Left forelimb (tissue), 1 donor: ENCODE data around the gene RIPPLY1.
"Not testable (repeated sequence)": the region's sequence is repeated elsewhere in the genome, so short reads cannot be mapped to it uniquely, and the experiment has no call there.

ENCODE experiments used
- DNase-seq: peaks from one replicate; pipeline ENCODE4 v3.0.0-alpha.2; 2018; ENCODE audit warnings: low spot score

The RIPPLY1 gene

DNA sequence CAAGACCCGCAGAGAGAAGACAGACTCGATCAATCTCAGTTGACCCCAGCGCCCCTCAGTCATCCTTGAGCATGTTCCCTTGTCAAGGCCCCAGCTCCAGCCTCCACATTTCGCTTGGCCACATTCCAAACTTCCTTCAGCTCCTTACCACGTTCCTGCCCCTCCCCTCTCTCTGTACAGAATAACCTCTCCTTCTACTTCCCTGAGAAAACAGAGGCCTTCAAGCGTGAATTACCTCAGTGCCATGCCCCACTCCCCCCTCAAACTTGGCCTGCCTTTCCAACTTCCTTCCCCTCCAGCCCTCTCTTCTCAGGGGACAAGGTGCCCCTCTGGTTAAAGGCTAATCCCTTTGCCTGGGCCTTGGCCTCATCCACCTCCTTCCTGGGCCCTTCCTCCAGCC, 3.2 kb upstream of the RIPPLY1 start:
- DNase-seq = no peak

DNA sequence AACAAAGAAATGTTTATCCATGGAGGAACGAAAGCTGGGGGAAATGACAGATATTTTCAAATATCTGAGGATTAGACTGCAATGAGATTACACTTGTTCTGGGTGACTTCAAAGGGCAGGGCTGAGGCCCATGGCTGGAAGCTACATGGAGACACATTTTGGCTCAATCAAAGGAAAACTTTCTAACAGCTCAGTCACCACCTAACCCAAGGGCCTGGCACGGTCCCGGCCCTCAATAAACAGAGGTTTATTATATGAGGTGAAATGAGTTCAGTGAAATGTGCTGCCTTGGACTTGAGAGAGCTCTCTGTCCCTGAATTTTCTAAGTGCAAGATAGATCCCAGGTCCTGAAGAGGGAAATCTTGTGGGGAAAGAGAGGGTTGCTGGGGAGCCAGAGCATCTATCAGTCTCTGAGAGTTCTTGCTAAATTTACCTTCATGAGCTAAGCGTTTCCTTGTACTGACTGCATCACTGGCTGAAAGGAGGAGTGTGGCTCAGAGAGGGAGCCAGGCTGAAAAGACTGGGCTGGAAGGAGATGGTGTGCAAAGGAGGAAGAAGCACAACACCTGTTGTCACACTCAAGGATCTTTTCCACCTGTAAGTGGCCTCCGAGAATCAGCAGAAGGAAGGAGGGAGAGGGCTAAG, 2.0 kb upstream of the RIPPLY1 start:
- DNase-seq = no peak

DNA sequence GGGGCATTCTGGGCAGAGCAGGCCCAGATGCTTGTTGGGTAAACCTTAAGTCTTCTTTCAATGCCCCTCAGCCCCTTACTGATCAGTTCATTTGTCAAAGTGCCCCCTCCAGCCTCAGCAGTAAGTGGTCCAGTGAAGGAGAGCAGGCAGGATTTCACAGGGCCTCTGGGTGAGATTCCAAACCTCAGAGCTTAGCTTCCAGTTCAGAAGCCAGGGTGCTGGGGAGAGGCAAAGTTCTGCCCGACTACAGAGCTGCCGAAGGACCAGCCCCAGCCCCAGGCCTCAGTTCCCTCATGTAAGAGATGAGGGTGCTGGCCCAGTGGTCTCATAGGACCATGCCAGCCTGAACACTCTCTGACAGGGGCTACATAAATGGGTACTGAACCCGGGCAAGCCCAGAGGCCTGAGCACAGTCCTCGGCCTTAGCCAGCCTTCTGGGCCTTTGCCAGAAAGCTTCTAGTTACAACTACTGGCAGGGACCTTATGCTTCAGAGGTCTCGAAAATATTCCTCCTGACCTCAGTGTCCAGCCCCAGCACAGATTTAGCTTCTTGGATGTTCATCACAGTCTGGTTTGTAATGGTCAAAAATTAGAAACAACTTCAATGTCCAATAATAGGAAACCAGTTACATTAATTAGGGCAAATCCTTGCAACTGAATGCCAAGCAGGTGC, 851 bp upstream of the RIPPLY1 start:
- DNase-seq = no peak

DNA sequence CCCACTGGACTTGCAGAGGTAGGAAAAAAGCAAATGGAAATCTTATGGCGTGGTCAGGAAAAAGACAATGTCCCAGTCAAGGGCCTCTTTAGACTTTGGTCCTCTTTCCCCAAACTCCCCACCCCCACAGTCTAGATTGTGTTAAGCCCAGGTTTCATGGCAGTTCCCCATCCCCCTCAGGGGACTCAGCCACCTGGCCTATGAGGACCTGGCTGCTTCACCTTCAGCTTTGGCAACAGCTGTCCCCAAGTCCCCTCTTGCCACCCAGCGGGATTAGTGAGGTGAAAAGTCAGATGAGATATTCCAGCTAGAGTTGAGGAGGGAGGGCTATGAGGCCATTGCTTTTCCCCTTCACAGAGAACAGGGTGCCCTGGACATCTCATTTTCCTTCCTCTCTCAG, 457 bp downstream of the RIPPLY1 start:
- DNase-seq = no peak

DNA sequence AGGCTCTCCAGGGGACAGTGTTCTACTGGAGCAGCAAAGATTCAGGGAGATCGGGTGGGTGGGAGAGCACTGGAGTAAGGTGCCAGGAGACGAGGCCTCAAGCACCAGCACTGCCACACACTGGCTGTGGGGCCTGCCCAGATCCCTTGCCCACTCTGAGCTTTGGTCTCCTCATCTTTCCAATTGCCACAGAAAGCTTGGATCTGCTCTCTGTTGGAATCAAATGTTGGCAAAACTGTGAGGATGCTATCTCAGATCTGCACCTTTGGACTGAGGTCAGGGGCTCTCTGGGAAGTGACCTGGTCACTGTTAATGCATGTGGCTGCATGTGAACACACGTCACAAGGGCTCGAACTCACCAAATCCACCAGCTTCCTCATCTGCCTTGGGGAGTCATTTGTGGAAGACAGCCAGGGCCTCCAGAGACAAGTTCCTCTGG, 1.3 kb downstream of the RIPPLY1 start:
- no peak for DNase-seq

DNA sequence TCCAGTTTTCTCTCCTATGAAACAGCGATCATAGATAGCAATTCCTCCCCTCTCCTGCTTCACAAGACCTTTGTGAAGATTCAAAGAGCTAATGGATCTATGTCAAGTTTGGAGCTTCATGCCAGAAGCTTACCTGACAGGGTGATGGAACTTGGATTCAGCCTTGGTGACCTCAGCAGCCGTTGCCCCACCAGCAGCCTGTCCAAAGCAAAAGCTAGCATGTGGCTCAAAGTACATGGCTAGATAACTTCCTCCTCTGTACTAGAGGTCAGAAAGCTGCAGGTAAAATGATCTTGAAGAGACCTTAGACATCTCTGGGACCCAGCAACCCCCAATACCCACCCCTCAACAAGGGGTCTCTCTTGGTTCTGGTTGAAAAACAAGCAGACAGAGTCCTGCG, 1.8 kb downstream of the RIPPLY1 start:
- no peak for DNase-seq

DNA sequence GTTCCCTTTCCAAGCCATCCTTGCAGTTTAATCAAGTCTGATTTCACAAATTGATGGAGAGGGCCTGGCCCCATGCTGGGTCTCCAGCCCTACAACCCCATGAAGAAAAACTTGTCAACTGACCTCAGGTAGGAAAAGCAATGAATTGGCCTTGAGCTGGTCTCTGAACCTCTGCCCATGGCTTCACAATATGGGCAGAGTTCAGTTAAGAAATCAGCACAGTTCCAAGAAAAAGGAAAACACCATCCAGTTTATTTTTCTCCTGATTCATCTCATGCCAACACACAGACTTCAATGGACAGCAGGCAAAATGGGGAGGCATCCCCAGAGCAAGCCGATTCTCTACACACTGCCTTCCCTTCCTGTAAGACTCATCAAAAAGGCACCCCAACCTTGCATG, 3.3 kb downstream of the RIPPLY1 start:
- no peak for DNase-seq

DNA sequence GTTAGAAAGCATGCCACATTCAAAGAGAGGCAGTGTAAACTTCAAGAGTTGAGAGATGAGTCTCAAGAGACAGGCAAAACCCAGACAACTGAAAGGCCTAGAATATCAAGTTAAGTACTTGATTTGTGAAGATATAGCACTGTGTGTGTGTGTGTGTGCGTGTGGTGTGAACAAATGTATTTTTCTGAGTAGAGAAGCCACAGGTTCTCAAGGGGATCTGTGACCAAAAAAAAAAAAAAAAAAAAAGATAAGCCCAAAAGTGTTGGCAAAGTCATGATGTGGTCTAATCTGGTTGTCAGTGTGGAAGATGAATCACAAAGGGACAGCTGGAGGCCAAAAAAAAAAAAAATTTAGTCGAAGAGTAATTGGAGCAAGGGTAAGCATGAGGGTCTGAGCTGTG, 3.9 kb downstream of the RIPPLY1 start:
- no peak for DNase-seq

DNA sequence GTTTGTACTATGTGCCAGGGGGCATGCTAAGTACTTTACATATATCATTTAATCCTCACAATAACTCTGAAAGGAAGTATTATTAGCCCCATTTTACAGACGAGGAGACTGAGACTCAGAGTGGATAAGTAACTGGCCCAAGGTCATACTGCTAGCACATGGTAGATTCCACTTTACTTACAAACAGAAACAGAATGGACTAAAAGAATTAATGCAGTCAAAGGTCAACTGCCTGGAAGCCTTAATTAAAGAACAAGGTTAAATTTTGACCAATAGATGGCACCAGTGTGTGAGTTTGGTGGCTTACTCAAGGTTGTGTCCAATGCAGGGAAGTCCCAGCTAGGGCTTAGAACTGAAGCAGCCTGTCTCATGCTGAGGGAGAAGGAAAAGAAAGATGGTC, 4.7 kb downstream of the RIPPLY1 start:
- DNase-seq = no peak

DNA sequence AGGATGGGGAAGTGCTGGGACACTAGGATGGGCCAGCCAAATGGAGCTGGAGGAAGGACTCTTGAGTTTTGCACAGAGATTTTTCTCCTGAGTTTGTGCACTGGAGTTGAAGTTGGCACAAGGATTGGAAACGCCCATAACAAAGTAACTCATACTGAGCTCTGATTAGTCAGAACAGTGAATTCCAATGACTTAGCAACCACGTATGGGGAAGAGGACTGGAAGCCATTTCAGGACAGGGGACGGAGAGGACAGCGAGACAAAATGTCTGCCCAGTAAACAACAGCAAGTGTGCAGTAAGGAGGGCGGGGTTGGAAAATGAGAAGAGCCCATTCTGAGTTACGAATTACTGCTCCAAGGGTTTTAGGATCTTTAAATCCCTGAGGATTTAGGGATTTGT, 5.9 kb downstream of the RIPPLY1 start:
- no peak for DNase-seq

DNA sequence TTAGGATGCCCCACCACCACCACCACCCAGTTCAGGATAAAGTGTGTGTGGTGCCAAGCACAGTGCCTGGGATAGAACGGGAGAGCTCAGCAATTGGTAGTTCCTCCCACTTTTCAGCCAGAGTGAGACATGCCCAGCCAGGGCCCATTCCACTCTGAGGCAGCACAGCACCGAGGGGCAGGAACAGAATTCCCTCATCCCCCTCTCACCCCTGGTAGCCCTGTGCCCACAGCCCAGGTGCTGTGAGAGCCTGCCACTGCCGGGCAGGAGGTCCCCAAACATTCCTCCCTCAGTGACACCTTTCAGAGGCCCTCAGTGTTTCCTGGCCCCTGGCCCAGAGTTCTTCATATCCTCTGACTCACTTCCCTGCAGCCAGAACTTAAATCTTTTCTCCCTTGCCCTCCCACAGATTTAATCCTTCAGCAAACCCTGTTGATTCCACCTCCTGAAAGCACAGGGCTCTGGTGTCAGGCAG, 8.1 kb downstream of the RIPPLY1 start:
- DNase-seq = no peak

DNA sequence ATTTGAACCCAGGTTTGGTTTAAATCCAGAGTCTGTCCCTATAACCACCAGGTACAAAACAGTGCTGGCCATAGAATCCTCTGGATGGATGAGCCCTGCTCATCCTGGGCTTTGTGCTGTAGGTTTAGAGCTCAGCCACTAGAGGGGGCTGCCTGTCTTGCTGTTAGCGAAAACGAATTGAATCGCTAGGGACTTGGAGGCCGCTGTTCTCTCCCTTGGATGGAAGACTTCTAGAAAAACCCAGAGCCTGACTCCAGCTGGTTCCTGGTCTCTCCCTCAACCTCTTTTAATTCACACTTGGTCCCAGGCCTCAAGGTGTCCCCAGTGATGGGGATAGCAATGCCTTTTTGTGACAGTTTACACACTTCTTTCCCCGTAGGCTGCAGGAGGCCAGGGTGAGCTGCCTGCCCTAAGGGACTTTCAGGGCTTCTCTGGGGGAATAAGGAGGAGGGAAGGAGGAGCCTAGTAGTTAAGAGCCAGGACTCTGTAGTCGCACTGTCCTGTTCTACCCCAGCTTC, 8.7 kb downstream of the RIPPLY1 start:
- DNase-seq = no peak

DNA sequence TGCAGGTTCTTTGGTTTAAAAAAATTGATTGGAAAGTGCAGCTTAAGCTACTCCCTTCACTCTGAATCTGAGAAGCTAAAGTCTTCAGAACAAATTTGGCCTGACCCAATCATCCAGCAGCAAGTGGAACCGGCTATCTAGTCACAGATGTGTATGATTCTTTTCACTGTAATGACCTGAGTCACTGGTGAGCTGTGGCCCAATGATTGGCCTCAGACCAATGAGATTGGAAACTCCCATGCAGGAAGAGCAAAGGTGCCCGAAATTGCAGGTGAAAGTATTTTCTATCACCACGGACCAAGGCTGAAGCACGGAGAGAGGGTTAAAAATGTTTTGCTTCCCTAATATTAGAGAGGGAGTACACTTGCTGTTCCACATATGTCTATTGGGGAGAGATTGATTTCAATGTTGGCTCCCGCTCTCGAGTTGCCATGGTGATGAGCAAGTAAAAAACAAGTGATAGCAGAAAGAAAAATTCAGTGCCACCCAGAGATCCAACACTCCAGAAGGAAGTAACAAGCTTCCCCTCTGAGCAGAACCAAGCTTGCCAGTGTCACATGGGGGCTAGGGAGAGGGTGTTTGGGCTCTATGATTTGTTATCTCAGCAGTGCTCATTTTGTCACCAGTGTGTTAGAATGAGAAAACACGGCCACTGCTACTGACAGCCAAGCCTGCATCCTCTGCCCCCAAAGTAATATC, 11.2 kb downstream of the RIPPLY1 start:
- DNase-seq = no peak

DNA sequence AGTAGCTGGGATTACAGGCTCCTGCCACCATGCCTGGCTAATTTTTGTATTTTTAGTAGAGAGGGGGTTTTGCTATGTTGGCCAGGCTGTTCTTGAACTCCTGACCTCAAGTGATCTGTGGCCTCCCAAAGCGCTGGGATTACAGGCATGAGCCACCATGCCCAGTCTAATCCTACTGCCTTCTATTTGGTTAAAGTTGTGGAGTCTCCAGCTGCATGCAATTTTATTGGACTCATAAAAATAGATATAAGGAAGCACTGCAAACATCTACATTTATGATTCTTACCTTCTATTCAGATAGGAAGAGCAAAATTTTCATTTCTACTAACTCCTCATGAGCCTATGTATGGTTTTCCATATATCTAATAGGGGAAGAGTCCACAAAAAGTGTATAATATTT, 13.7 kb downstream of the RIPPLY1 start:
- no peak for DNase-seq

DNA sequence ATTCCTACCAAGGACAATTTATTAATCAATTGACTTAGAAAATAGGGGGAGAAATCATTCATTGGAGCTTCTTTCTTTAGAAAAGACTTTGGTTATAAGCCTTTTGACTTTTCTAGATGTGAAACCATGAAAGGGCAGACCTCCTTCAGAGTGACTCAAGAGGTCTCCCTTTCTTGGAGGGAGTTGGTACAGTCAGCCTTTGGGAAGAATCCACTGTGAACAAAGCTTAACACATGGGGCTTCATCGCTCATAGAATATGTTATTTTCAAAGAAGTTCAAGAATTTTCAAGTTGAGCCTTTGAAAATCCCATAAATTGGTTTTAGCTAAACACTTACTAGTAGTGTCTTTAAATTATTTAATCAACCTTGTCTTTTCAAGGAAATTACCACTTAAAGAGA, 28.0 kb downstream of the RIPPLY1 start:
- DNase-seq = no peak

DNA sequence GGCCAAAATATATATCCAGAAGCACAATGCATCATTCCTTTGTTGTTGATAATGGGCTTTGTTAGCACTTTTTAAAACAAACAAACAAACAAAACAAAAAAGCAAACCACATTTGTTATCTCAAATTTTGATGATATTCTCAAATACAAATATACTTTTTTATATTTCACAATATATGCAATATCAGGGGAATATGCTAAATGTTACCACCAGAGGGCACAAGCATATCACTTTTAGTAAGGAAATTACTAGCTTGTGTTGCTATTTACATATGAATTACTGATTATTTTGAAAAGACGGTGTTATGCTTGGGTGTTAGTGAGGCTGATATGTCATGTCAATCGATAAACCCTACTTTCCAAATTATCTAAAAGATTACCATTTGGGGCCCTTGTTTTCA, 29.1 kb downstream of the RIPPLY1 start:
- no peak for DNase-seq

DNA sequence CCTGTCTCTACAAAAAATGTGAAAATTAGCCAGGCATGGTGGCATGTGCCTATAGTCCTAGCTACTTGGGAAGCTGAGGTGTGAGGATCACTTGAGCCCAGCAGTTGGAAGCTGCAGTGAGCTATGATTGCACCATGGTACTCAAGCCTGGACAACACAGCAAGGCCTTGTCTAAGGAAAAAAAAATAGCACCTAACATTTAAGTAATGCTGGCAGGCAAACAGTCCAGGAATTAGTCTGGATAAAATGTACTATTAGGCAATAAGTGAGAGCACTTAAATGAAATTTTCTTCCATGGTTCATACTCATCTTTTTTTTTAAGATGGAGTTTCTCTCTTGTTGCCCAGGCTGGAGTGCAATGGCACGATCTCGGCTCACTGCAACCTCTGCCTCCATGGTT, 30.3 kb downstream of the RIPPLY1 start:
- DNase-seq = not testable (repeated sequence)

DNA sequence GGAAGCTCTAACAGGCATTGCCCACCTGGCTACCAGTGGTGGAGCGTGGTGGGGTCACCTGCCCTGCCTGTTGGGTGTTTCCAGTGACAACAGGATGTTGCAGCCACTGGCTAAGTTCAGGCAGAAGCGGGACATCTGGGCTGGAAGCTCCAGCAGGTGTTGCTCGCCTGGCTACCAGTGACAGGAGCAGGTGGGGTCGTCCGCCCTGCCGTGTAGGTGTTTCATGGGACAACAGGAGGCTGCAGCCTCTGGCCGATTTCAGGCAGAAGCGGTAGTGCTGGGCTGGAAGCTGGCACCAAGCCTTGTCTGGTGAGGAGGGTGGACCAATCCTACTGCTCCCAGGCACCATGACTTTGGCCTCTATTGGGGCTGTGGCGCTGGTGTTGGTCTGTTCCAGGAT, 39.4 kb downstream of the RIPPLY1 start:
- DNase-seq = no peak

DNA sequence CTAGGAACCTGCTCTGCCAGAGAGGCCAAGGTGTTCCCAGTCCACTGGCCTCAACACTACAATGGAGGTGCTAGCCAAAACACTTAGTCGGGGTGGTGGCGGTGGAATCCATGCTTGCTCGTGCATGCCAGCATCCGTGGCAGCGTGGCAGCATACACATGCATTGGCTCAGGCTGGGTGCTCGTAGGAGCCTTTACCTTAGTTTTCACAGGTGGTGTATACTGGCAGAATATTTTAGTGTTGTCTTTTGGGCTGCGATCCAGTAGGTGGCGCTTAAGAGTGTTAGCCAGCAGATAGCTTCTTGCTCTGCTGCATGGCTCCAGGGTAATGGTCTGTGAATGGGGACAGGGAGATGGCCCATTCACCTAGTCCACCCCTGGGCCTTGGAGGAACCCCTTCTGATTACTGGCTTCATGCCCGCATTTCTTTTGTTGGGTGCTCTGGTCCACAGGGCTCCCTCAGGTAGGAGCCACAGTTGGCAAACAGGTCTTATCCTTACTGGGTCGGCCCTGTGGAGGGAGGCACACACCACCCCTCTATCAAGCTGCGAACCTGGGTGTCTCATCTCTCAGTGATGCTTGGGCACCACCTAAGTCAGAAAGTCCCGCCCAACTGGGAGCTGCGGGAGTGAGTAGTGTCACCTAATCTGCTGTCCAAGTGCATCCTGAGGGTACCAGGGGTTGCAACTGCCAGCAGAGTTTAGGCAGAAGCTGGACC, 40.0 kb downstream of the RIPPLY1 start:
- DNase-seq = no peak
